MCF 10A (cell line): ENCODE measurements around the gene MRPL52. TPM values are rescaled to one million over a fixed set of nuclear protein-coding genes. Genes with fewer than 3 reads are reported as not detected.

Experiments used
- BruUV-seq: library from RNA; stranded (reverse); fragments of 400-500 nt; replicated peaks from 2 replicates; lab custom pipeline; 2021; lab: Mats Ljungman, UMichigan
- CTCF ChIA-PET: fragments of 300-600 bp; sonication (Branson Sonifier 250); formaldehyde crosslinking; extraction: SDS; loops from one replicate; lab custom pipeline; 2021; ENCODE audit warnings: antibody characterized with exemption, inconsistent platforms; lab: Yijun Ruan, JAX
- POLR2A ChIA-PET: fragments of 300-600, 350-650 bp; sonication (Branson Sonifier 250); formaldehyde crosslinking; extraction: SDS; loops from one replicate; lab custom pipeline; 2020; ENCODE audit warnings: antibody characterized with exemption, inconsistent platforms; lab: Yijun Ruan, JAX
- DNase-seq: peaks from one replicate; pipeline ENCODE4 v3.0.0-alpha.2; 2018; ENCODE audit not compliant: unreplicated experiment
- H3K27ac Mint-ChIP-seq: one replicate; pipeline ENCODE4 v1.8.0; 2022; ENCODE audit warnings: mild to moderate bottlenecking, low read depth, mixed read lengths; ENCODE audit not compliant: unreplicated experiment
- H3K27me3 Mint-ChIP-seq: one replicate; pipeline ENCODE4 v1.8.0; 2022; ENCODE audit warnings: mixed read lengths; ENCODE audit not compliant: insufficient read depth, unreplicated experiment
- H3K36me3 Mint-ChIP-seq: one replicate; pipeline ENCODE4 v1.8.0; 2022; ENCODE audit warnings: mild to moderate bottlenecking, moderate library complexity, mixed read lengths; ENCODE audit not compliant: insufficient read depth, unreplicated experiment
- H3K4me1 Mint-ChIP-seq: one replicate; pipeline ENCODE4 v1.8.0; 2022; ENCODE audit warnings: mixed read lengths; ENCODE audit not compliant: insufficient read depth, unreplicated experiment
- H3K4me3 Mint-ChIP-seq: one replicate; pipeline ENCODE4 v1.8.0; 2022; ENCODE audit warnings: mild to moderate bottlenecking, moderate library complexity, mixed read lengths; ENCODE audit not compliant: unreplicated experiment
- H3K9me3 Mint-ChIP-seq: one replicate; pipeline ENCODE4 v1.8.0; 2022; ENCODE audit warnings: mixed read lengths; ENCODE audit not compliant: unreplicated experiment
- intact Hi-C: fragments of 100-400 bp; cut with micrococcal nuclease; formaldehyde crosslinking; loops from 2 replicates; pipeline ENCODE4 v1.14.1; 2022
- total RNA-seq: library from RNA; stranded (reverse); gene quantifications from 2 replicates; pipeline ENCODE4 v1.2.3, GENCODE V29; 2022
- TF ChIP-seq, protein P1 (sequence below): fragments of 200-600 bp; IDR thresholded peaks from one replicate; pipeline ENCODE4 v1.8.0; 2022; ENCODE audit warnings: antibody characterized with exemption, mild to moderate bottlenecking; ENCODE audit not compliant: unreplicated experiment

Gene MRPL52
- total RNA-seq, 1 experiment from 2014 or later: 172 TPM

DNA sequence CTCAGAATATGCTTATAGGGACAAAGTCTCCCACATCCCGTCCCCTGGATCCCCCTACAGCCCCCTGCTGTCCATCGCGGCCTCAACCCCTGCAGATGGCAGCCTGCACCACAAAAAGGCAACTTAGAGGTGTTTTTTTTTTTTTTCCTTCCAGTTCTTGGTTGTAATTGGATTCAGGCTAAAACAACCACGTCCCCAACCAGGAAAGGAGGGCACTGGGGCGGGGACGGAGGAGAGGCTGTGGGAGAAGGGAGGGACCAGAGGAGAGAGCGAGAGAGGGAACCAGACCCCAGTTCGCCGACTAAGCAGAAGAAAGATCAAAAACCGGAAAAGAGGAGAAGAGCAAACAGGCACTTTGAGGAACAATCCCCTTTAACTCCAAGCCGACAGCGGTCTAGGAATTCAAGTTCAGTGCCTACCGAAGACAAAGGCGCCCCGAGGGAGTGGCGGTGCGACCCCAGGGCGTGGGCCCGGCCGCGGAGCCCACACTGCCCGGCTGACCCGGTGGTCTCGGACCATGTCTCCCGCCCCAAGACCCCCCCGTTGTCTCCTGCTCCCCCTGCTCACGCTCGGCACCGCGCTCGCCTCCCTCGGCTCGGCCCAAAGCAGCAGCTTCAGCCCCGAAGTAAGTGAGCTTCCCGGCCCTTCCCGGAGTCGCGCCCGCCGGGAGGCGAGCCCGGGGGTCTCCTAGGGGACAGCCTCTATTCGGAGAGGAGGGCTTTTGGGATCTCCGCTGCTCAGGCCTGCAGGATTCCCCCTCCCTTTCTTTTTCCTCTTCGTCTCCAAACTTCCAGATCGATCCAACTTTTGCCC lies 6.8 kb downstream of the MRPL52 start, which contains the start of gene MMP14:
Gene MMP14, plus strand, starts transcription at position 285 of the 813 bp plus-strand sequence. Its CDS starts 233 bp downstream, at position 518.
- H3K4me3 Mint-ChIP-seq: peak within 1 kb of the TSS; percentile 99
- TF ChIP-seq, protein P1, sequence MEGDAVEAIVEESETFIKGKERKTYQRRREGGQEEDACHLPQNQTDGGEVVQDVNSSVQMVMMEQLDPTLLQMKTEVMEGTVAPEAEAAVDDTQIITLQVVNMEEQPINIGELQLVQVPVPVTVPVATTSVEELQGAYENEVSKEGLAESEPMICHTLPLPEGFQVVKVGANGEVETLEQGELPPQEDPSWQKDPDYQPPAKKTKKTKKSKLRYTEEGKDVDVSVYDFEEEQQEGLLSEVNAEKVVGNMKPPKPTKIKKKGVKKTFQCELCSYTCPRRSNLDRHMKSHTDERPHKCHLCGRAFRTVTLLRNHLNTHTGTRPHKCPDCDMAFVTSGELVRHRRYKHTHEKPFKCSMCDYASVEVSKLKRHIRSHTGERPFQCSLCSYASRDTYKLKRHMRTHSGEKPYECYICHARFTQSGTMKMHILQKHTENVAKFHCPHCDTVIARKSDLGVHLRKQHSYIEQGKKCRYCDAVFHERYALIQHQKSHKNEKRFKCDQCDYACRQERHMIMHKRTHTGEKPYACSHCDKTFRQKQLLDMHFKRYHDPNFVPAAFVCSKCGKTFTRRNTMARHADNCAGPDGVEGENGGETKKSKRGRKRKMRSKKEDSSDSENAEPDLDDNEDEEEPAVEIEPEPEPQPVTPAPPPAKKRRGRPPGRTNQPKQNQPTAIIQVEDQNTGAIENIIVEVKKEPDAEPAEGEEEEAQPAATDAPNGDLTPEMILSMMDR: no peak
- BruUV-seq: TSS peak; percentile 54
- intact Hi-C loops: loop anchor here (2.0 to 5.0 kb wide), 2 partner anchors 16 to 36 kb away; partner anchors contain the start of gene LRP10
- H3K27me3 Mint-ChIP-seq: no peaks in the 10 kb centered on the region
- H3K9me3 Mint-ChIP-seq: no peaks in the 10 kb centered on the region
- ChIA-PET CTCF (interaction anchor here (0.6 to 18.2 kb wide), 25 partner anchors 8 to 725 kb away, joined by 3 to 330 read pairs (median 4); partner anchors contain the start of genes ABHD4, DAD1, LRP10 and OXA1L), POLR2A (interaction anchor here (0.7 to 5.7 kb wide), 15 partner anchors 8 to 266 kb away, joined by 3 to 142 read pairs (median 11); partner anchors contain the start of genes ABHD4, HAUS4, LRP10 and MRPL52)
- peak within 1 kb of the TSS; percentile 98 for H3K27ac Mint-ChIP-seq
- peaks cover 40% of the 10 kb centered on the region for H3K36me3 Mint-ChIP-seq
- peaks cover 21% of the 10 kb centered on the region for H3K4me1 Mint-ChIP-seq
- peak; percentile 78 for DNase-seq

DNA sequence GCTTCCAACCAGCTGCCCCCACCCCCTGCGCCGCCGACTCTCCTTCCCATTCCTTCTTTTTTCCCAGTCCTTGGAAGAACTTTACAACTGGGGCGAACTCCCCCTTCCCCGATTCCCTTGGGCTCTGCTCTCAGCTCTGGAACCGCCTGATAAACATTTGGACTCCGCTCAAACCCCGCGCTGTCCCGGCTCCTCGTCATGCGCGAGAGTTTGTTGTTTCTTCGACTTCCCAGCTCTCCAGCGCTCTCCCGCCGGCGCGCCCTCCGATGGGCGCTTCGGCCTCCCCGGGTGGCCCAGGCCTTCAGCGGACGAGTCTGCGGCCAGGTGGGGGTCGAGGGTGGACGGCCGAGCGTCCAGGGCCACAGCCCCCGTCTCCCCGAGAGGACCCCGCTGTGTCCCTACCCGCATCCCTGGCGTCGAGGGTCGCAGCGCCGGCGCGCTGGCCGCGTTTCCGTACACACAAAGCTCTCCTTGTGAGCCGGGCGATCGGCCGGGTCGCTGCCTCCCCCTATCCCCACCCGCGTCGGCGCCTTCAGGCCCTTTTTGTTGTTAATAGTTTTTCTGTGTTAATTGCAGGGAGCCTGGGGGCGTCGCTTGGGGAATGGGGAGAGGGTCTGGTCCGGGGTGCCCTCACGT lies 7.5 kb downstream of the MRPL52 start:
- Mint-ChIP-seq H3K27ac (peak overlapping the region; percentile 98), H3K27me3 (no peaks in the 10 kb centered on the region), H3K4me3 (peak overlapping the region; percentile 99), H3K36me3 (peaks cover 43% of the 10 kb centered on the region), H3K4me1 (peaks cover 21% of the 10 kb centered on the region), H3K9me3 (no peaks in the 10 kb centered on the region)
- intact Hi-C loops: loop anchor here (2.0 to 5.0 kb wide), 2 partner anchors 16 to 35 kb away; partner anchors contain the start of gene LRP10
- ChIA-PET POLR2A (interaction anchor here (0.6 to 5.7 kb wide), 20 partner anchors 8 to 267 kb away, joined by 3 to 142 read pairs (median 10); partner anchors contain the start of genes ABHD4, HAUS4, LRP10 and MRPL52), CTCF (interaction anchor here (0.6 to 18.2 kb wide), 20 partner anchors 8 to 724 kb away, joined by 3 to 330 read pairs (median 5); partner anchors contain the start of genes ABHD4, LRP10 and OXA1L)
- peak; percentile 69 for DNase-seq
- TF ChIP-seq, protein P1: no peak
- BruUV-seq: no TSS peak

DNA sequence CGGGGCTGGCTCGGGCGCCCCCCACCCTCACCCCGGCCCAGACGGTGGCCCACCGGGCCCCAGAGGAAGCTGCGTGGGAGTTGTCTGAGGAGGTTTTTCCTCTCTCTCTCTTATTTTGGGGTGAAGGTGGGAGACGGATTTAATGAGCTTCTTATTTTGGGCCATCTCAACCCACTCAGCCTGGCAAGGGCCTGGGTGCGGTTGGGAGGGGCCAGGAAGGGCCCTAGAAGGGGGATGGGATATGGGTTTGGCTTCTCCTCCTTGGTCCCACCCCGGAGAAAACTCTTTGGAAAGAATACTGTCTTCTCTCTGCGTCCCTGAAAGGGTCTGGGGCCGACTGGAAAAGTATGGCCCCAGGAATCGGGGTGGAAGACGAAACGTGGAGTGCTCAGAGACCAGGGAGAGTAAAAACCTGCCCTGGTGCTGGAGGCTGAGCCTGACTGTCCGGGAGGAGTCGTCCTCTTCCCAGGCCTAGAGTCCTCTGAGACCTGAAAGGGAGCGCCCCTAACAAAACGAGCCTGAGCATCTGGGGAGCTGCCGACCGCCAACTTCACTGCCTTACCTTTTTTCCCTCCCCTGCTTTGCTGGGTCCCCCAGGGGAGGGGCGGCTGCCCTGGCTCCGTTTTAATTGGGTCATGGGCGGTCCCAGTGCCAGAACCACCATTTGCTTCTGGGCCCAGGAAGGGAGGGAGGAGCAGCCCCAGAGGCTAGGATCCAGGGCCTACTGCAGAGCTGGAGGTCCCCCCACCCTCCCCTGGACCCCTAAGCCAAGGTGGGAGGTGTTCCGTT lies 8.3 kb downstream of the MRPL52 start:
- TSS peak; percentile 60 for BruUV-seq
- Mint-ChIP-seq H3K36me3 (peaks cover 43% of the 10 kb centered on the region), H3K4me3 (peak overlapping the region; percentile 99), H3K4me1 (peaks cover 21% of the 10 kb centered on the region), H3K27ac (peak overlapping the region; percentile 98), H3K9me3 (no peaks in the 10 kb centered on the region), H3K27me3 (no peaks in the 10 kb centered on the region)
- DNase-seq: peak; percentile 72
- intact Hi-C loops: loop anchor here (2.0 to 5.0 kb wide), 2 partner anchors 15 to 34 kb away; partner anchors contain the start of gene LRP10
- POLR2A ChIA-PET: interaction anchor here (0.5 to 5.7 kb wide), 30 partner anchors 9 to 282 kb away, joined by 3 to 142 read pairs (median 5); partner anchors contain the start of genes ABHD4, AJUBA, DAD1 and HAUS4
- CTCF ChIA-PET: interaction anchor here (0.6 to 18.2 kb wide), 24 partner anchors 9 to 282 kb away, joined by 3 to 330 read pairs (median 6); partner anchors contain the start of genes ABHD4, LRP10 and OXA1L
- TF ChIP-seq, protein P1: no peak
